Sigmoid colon (tissue), 7 donors: Measurements from ENCODE around the gene ITPR2. TPM values are rescaled to one million over a fixed set of nuclear protein-coding genes. Genes with fewer than 3 reads are reported as not detected.

Source experiments
- DNase-seq: peaks from one replicate; pipeline ENCODE4 v3.0.0-alpha.2; 2019
- H3K27ac ChIP-seq, 4 donors: fragments of 200-600 bp; sonication (generic); one replicate each; pipeline ENCODE4 v1.5.1; 2016 to 2019; ENCODE audit warnings: mild to moderate bottlenecking in 1 of 4
- H3K27me3 ChIP-seq, 3 donors: fragments of 200-600 bp; sonication (generic); one replicate each; pipeline ENCODE4 v1.5.1; 2019; ENCODE audit warnings: mild to moderate bottlenecking in 1 of 3
- H3K36me3 ChIP-seq, 4 donors: fragments of 200-600 bp; sonication (generic); one replicate each; pipeline ENCODE4 v1.5.1; 2016 to 2019
- H3K4me1 ChIP-seq, 4 donors: fragments of 200-600 bp; sonication (generic); one replicate each; pipeline ENCODE4 v1.5.1; 2017 to 2019
- H3K4me3 ChIP-seq, 4 donors: fragments of 200-600 bp; sonication (generic); one replicate each; pipeline ENCODE4 v1.5.1; 2017 to 2019; ENCODE audit warnings: mild to moderate bottlenecking in 2 of 4, moderate library complexity in 1 of 4
- H3K9me3 ChIP-seq, 4 donors: fragments of 200-600 bp in 3 of 4; sonication (generic) in 3 of 4; one replicate each; pipeline versions ENCODE4 v1.5.1 to v1.6.1; 2013 to 2019
- EP300 ChIP-seq, 4 donors: sonication (generic); formaldehyde crosslinking; IDR thresholded peaks; one replicate each; pipeline ENCODE4 v1.6.1; 2017; ENCODE audit warnings: antibody characterized with exemption in 4 of 4
- POLR2A ChIP-seq, 2 donors: fragments of 450-650 bp; IDR thresholded peaks; one replicate each; pipeline ENCODE4 v1.6.1; 2016; ENCODE audit warnings: antibody characterized with exemption in 2 of 2, mild to moderate bottlenecking in 2 of 2, moderate library complexity in 2 of 2
- POLR2AphosphoS5 ChIP-seq, 4 donors: sonication (generic); formaldehyde crosslinking; IDR thresholded peaks; one replicate each; pipeline ENCODE4 v1.6.1; 2017; ENCODE audit warnings: antibody characterized with exemption in 4 of 4
- WGBS, 2 donors: extraction: QIAGEN DNeasy Blood & Tissue Kit; methylation state at CpG; one replicate each; pipeline ENCODE4 v1.1.7; 2013; 5-methylcytosine and 5-hydroxymethylcytosine counted together
- intact Hi-C: fragments of 100-400 bp; cut with DNase I; formaldehyde crosslinking; loops from one replicate; pipeline ENCODE4 v1.15.1; 2023
- polyA plus RNA-seq, 3 donors: library from polyadenylated mRNA; stranded (reverse); fragments of 200-250 nt; gene quantifications; one replicate each; pipeline ENCODE4 v1.2.3, GENCODE V29; 2013
- total RNA-seq, 4 donors: library from RNA; depleted of rRNA; stranded (reverse); fragments of >200 nt; gene quantifications; one replicate each; pipeline ENCODE4 v1.1.0, GENCODE V29; 2016
- TF ChIP-seq, protein P1 (sequence below), 4 experiments: fragments of 450-650 bp in 3 of 4; fragments of 200-600 bp in 1 of 4; IDR thresholded peaks; one replicate each; pipeline ENCODE4 v1.5.1; 2016 to 2019; ENCODE audit warnings: antibody characterized with exemption in 4 of 4, mild to moderate bottlenecking in 3 of 4, moderate library complexity in 2 of 4
- donor health status: healthy with polysubstance abuse.
- donor health status: Bipolar disorder and iron deficiency.
- donor health status: healthy.

ITPR2 gene
- total and polyA plus RNA-seq, 7 donors: 1.4 to 78.1 (median 58.9) TPM

DNA sequence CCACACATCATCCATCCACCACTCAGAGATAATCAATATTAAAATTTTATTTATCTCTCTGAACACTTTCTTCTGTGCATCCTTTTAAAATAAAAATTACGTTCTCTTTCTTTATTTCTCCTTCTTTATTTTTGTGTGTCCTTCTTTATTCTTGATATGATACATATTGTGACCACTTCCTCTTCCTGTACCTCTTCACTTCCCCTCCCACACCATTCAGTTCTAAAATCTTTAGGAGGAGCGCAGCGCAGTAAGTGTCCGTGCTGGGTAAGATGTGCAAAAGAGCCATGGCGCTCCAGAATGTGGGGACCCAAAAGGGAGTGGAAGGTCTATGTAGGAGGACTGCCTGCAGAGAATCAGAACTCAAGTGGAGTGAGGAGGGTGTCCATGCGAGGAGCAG lies 256.7 kb downstream of the ITPR2 start:
- Histone ChIP-seq H3K27me3 (no peaks in the 10 kb centered on the region), H3K36me3 (peaks cover 0 to 55% (median 7%) of the 10 kb centered on the region in 4 donors), H3K9me3 (no peaks in the 10 kb centered on the region), H3K4me1 (no peaks in the 10 kb centered on the region), H3K27ac (no peak overlapping the region), H3K4me3 (no peak overlapping the region)
- intact Hi-C loops: no loop called here
- no peak for DNase-seq
- 84 to 92% methylated on average over 6 of the region's 6 CpGs for WGBS, 2 donors
- no peak for TF ChIP-seq EP300 (IDR thresholded peaks at IDR 0.05)
- TF ChIP-seq POLR2AphosphoS5 (IDR thresholded peaks at IDR 0.05): no peak
- no peak for TF ChIP-seq POLR2A (IDR thresholded peaks at IDR 0.05)
- TF ChIP-seq, protein P1, sequence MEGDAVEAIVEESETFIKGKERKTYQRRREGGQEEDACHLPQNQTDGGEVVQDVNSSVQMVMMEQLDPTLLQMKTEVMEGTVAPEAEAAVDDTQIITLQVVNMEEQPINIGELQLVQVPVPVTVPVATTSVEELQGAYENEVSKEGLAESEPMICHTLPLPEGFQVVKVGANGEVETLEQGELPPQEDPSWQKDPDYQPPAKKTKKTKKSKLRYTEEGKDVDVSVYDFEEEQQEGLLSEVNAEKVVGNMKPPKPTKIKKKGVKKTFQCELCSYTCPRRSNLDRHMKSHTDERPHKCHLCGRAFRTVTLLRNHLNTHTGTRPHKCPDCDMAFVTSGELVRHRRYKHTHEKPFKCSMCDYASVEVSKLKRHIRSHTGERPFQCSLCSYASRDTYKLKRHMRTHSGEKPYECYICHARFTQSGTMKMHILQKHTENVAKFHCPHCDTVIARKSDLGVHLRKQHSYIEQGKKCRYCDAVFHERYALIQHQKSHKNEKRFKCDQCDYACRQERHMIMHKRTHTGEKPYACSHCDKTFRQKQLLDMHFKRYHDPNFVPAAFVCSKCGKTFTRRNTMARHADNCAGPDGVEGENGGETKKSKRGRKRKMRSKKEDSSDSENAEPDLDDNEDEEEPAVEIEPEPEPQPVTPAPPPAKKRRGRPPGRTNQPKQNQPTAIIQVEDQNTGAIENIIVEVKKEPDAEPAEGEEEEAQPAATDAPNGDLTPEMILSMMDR (IDR thresholded peaks at IDR 0.05): no peak

DNA sequence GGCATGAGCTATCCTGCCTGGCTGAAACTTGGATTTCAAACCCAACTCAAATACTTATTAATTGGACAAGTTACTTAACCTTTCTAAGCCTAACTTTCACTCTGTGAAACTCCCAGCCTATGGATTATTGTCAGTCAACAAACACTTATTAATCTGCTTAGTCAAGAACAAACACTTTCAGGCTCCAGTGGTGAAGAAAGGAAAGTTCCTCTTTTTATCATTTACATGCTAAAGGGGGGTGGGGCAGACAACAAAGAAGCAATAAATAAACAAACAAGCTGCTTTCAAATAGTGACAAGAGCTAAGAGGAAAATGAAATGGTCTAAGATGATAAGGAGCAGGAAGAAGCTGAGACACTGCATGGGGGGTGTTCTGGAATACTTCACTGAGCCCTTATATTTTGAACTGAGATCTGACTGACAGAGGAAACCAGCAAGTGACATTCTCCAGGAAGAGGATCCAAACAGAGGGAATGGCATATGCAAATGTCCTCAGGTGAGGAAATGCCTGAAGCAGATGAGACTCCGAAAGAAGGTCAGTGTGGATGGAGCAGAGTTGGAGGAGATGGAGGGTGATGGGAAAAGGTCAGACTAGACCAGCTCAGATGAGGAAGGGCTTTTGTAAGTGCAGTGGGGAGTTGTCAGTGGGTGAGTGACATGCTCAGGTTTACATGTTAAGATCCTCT lies 259.6 kb downstream of the ITPR2 start:
- WGBS, 2 donors: 95 to 96% methylated on average over 1 of the region's 1 CpG
- DNase-seq: no peak
- H3K36me3 ChIP-seq: peaks cover 0 to 28% (median 3%) of the 10 kb centered on the region in 4 donors
- no peaks in the 10 kb centered on the region for H3K9me3 ChIP-seq
- no peaks in the 10 kb centered on the region for H3K27me3 ChIP-seq
- no peaks in the 10 kb centered on the region for H3K4me1 ChIP-seq
- TF ChIP-seq POLR2AphosphoS5 (IDR thresholded peaks at IDR 0.05) (no peak), EP300 (IDR thresholded peaks at IDR 0.05) (no peak), POLR2A (IDR thresholded peaks at IDR 0.05) (no peak)
- TF ChIP-seq, protein P1 (IDR thresholded peaks at IDR 0.05): no peak
- no peak overlapping the region for H3K4me3 ChIP-seq
- intact Hi-C loops: no loop called here
- no peak overlapping the region for H3K27ac ChIP-seq

DNA sequence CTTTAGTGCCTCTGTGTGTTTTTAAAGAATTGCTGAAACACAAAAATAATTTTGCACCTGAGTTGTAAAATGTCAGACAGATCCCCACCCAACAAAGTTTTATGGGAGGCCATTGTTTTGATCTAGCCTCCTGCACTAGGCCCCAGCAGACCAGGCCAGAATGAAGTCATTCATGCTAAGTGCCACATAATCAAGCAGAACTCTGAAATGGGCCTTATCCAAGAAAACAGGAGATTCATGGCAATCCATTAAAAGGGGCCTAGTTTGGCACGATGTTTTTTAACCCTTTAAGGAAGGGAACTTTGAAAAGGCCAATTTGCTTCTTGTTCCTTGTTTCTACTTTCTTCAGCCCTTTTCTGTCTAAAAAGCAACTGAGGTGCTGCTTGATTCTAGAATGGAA lies 260.9 kb downstream of the ITPR2 start:
- Histone ChIP-seq H3K36me3 (peaks cover 0 to 20% (median 0%) of the 10 kb centered on the region in 4 donors), H3K27me3 (no peaks in the 10 kb centered on the region), H3K9me3 (no peaks in the 10 kb centered on the region), H3K4me3 (no peak overlapping the region), H3K27ac (no peak overlapping the region), H3K4me1 (peaks cover 0 to 3% (median 0%) of the 10 kb centered on the region in 4 donors)
- intact Hi-C loops: no loop called here
- WGBS, 2 donors: 0 to 53% methylated on average over 1 of the region's 1 CpG
- TF ChIP-seq POLR2A (IDR thresholded peaks at IDR 0.05): no peak
- TF ChIP-seq, protein P1 (IDR thresholded peaks at IDR 0.05): no peak
- no peak for DNase-seq

DNA sequence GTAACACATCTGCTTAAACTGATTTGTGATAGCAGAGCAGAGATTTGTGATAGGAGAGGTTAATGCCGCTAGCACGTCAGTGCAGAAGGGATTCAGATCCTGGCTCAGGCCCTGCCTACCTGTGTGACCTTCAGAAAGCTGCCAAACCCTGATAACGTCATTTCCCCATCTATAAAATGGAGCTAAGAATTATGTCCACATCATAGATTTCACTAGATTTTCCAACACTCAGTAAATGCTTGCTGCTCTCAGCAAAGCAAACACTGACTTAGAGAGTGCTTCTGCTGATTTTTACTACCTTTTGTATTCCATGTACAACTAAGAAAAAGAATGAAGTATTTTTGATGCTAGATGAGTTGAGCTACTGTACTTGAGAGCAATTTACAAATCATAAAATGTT lies 261.4 kb downstream of the ITPR2 start:
- no peak overlapping the region for H3K27ac ChIP-seq
- no peak for DNase-seq
- 28 to 66% methylated on average over 3 of the region's 3 CpGs for WGBS, 2 donors
- peaks cover 0 to 14% (median 0%) of the 10 kb centered on the region in 4 donors for H3K36me3 ChIP-seq
- intact Hi-C loops: no loop called here
- TF ChIP-seq, protein P1 (IDR thresholded peaks at IDR 0.05): no peak
- TF ChIP-seq POLR2AphosphoS5 (IDR thresholded peaks at IDR 0.05) (no peak), POLR2A (IDR thresholded peaks at IDR 0.05) (no peak), EP300 (IDR thresholded peaks at IDR 0.05) (no peak)
- no peaks in the 10 kb centered on the region for H3K9me3 ChIP-seq
- no peaks in the 10 kb centered on the region for H3K27me3 ChIP-seq
- peaks cover 0 to 8% (median 3%) of the 10 kb centered on the region in 4 donors for H3K4me1 ChIP-seq
- H3K4me3 ChIP-seq: no peak overlapping the region

DNA sequence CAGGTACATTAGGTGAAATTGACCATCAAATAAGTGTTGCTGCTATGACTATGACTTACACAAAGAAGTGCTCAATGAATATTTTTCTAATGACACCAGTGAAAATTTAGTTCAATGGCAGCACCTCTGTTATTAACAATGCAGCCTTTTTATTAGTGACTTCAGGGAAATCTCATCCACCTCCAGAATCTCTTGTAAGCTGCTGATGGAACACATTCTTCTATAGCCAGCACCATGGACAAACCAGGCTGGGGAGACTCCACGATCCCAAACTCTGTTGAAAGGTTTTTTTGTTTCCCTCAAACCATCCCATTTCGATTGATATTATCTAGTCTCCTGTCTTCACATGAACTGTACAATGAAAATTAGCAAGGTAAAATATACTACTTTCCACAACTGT lies 265.9 kb downstream of the ITPR2 start:
- Histone ChIP-seq H3K27ac (no peak overlapping the region), H3K36me3 (peaks cover 0 to 3% (median 0%) of the 10 kb centered on the region in 4 donors), H3K27me3 (no peaks in the 10 kb centered on the region), H3K4me1 (peaks cover 0 to 10% (median 3%) of the 10 kb centered on the region in 4 donors), H3K4me3 (no peak overlapping the region), H3K9me3 (no peaks in the 10 kb centered on the region)
- WGBS, 2 donors: 62 to 87% methylated on average over 2 of the region's 2 CpGs
- DNase-seq: no peak
- intact Hi-C loops: no loop called here
- TF ChIP-seq, protein P1 (IDR thresholded peaks at IDR 0.05): no peak
- TF ChIP-seq POLR2A (IDR thresholded peaks at IDR 0.05) (no peak), EP300 (IDR thresholded peaks at IDR 0.05) (no peak), POLR2AphosphoS5 (IDR thresholded peaks at IDR 0.05) (no peak)
